ENCODE measurements around the gene INPP1.
A peak's percentile ranks its signal among the peaks of the same experiment; 100 is the strongest.
"Not testable (repeated sequence)": the region's sequence is repeated elsewhere in the genome, so short reads cannot be mapped to it uniquely, and the experiment has no call there.

Gene INPP1, protein sequence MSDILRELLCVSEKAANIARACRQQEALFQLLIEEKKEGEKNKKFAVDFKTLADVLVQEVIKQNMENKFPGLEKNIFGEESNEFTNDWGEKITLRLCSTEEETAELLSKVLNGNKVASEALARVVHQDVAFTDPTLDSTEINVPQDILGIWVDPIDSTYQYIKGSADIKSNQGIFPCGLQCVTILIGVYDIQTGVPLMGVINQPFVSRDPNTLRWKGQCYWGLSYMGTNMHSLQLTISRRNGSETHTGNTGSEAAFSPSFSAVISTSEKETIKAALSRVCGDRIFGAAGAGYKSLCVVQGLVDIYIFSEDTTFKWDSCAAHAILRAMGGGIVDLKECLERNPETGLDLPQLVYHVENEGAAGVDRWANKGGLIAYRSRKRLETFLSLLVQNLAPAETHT

GRCh38 chr2:190343536-190344275, at the start of gene INPP1:
TSS of gene INPP1 (plus strand) at chr2:190343589. CDS start at chr2:190360103, 16,514 bp downstream.
- DNase-seq, result no peak

DNA sequence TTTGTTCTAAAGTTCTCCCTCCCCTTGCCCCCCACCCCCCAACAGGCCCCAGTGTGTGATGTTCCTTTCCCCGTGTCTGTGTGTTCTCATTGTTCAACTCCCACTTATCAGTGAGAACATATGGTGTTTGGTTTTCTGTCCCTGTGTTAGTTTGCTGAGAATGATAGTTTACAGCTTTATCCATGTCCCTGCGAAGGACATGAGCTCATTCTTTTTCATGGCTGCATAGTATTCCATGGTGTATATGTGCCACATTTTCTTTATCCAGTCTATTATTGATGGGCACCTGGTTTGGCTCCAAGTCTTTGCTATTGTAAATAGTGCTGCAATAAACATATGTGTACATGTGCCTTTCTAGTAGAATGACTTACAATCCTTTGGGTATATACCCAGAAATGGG, 45.5 kb upstream of the INPP1 start:
- DNase-seq, result not testable (repeated sequence)

DNA sequence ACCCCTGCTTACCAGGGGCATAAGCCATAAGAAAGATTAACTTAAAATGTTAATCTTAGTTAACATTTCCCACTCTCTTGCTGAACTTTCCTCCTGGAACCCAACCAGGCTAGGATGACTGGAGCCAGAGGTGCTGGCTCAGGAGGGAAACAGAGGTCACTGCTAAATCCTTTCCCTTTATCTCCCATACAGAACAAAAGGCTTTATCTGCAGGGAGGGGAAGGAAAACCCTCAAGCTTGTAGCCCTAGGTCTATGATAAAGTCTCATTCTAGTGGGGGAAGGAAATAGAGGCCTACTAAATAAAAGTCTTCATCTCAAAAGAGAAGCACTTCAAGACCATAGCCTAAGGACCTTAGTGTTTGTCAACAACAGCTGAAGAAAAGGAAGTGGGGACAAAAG, 42.4 kb upstream of the INPP1 start:
- DNase-seq, result no peak

GRCh38 chr2:190302052-190302451, 41.3 kb upstream of the INPP1 start:
- no peak for DNase-seq

GRCh38 chr2:190303647-190304046, 39.7 kb upstream of the INPP1 start:
- no peak for DNase-seq

- no peak for DNase-seq
Measured at GRCh38 chr2:190304404-190304803, 39.0 kb upstream of the INPP1 start.

GRCh38 chr2:190308031-190308430, 35.4 kb upstream of the INPP1 start:
- no peak for DNase-seq

GRCh38 chr2:190311893-190312634, 31.3 kb upstream of the INPP1 start:
- no peak for DNase-seq

GRCh38 chr2:190312635-190313025, 30.8 kb upstream of the INPP1 start:
- not testable (repeated sequence) for DNase-seq

DNA sequence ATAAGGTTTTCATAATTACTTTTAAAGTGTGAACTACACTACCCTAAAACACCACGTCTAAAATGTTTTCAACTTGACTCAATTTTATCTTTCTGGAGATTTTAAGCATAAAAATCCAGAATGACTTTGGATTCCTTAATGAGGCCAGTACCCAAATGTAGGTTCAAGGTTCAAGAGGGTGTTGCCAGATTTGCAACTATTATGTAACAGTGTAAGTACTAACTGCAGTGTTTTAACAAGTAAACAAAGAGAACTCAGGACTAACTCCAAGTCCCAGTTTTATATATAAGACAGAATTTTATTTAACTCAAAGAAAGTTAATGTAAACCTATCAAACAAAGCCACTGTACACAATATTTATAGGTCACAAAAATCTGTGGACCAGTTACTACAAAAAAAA, 29.5 kb upstream of the INPP1 start:
- no peak for DNase-seq

DNA sequence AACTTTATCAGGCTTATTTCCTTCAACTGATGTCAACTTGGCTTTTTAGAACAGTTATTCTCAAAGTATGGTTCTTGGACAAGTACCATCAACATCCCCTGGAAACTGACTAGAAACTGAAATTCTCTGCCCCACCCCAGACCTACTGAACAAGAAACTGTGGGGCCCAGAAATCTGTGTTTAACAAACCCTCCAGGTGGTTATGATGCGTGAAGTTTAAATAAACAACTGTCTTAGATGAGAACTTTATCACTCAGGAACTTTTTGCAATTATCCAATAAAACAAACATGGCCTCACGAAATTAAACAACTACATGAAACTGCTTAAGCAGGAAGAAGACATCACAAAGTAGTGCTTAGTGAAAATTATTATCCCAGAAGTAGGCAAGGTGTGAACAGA, 28.1 kb upstream of the INPP1 start:
- no peak for DNase-seq

- no peak for DNase-seq
Measured at GRCh38 chr2:190318514-190318913, 24.9 kb upstream of the INPP1 start.

DNA sequence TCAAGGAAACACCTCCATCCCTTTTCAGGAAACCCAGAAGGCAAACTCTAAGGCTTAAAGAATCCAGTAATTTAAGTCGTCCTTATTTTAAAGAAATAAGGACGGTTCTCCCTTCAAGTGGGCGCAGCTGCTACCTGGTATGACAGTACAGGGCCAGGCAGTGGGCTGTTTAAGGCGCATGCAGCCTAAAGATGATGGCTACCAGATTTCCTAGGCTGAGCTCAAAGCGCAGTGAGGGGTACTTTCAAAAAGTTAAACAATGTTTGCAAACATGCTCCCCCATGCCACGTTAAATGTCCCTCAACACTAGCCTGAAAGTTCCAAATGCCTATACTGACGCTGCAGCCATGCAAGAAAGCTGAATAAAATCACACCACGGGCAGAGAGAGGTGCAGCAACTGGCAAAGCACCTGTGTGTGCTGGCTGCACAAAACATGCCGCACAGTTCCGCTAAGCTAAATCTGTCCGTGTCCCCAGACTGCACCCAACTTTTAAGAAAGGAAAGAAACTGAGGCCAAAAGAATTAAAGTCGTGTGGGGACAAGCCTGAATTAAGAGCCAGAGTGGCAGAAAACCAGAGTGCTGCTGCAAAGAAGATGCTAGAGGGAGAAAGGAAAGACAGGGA, 24.3 kb upstream of the INPP1 start:
- DNase-seq, result no peak

GRCh38 chr2:190319555-190320498, 23.6 kb upstream of the INPP1 start, which contains the start of gene HIBCH:
TSS of gene HIBCH (minus strand) at chr2:190319826. CDS start at chr2:190319750, 76 bp downstream.
- peak; percentile 83 for DNase-seq

GRCh38 chr2:190320696-190321095, 22.7 kb upstream of the INPP1 start:
- no peak for DNase-seq

GRCh38 chr2:190323406-190323805, 20.0 kb upstream of the INPP1 start:
- DNase-seq, result no peak

DNA sequence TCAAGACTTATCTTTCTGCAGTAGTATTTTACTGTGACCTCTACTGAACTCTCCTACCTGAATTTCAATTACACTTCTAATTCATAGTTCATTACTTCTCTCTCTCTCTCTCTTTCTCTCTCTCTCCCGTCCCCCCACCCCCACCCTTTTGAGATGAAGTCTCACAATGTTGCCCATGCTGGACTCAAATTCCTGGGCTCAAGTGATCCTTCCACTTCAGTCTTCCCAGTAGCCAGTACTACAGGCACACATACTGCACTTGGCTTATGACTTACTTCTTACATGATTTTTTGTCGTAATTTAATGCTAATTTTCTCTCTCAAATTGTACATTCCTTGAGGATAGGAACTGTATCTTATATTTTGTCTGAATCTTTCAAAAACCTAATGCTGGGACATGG, 17.8 kb upstream of the INPP1 start:
- no peak for DNase-seq

DNA sequence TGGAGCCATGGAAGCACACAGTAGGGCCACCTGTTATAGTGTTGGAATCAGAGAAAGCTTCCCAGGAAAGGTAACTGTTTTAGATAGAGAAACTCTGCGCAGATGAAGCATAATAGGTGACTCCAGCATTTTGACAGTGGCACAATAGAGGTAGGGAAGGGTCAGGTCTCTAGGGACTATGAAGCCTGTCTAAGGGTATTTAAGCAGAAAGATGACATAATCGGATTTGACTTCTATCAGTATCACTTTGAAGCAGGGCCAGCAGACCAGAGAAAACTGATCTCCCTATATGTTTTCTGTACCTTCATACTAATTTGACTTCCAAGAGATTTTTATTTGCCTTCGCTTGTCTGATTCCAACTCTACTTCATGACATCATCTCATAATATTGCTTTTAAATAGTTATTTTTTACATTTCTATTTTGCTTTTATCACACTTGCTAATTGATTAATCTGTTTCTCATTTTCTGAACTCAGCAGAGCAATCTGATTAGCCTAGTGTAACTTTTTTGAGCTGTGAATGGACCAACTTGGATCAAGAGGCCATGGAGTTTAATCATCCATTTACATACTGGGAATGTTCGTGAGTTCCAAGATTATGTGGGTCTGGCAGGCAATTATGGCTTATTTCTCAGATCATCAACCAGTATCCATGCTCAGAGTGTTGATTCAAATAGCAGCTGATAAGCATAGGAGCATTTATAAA, 15.4 kb upstream of the INPP1 start:
- DNase-seq, result no peak

- no peak for DNase-seq
Measured at GRCh38 chr2:190328573-190329147, 14.7 kb upstream of the INPP1 start.

DNA sequence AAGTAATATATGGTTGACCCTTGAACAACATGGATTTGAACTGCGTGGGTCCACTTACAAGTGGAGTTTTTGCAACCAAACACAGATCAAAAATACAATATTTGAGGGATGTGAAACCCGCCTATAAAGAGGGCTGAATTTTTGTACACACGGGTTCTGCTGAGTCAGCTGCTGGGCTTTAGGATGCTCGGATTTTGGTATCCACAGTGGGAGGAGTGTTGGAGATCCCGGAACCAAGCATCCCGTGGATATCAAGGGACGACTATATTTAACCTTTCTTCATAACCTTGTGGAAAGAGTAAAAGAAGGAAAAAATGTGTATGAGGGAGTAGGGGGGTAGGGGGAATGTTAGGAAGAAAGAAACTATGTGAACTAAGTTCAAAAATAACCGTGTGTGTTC, 10.0 kb upstream of the INPP1 start:
- no peak for DNase-seq

GRCh38 chr2:190333928-190334327, 9.5 kb upstream of the INPP1 start:
- DNase-seq, result no peak

Data from NCI-H1436 treated with DMSO at 0.1 percent for 48 hours (cell line).